ENCODE data around the gene LDHAL6B.

LDHAL6B gene

GRCh38 chr15:59255680-59256336, 49.2 kb downstream of the LDHAL6B start:
- DNase-seq, result peak; percentile 37

- DNase-seq, result no peak
These were observed 49.8 kb downstream of the LDHAL6B start for GRCh38 chr15:59256482-59256881.

GRCh38 chr15:59257140-59257539, 50.5 kb downstream of the LDHAL6B start:
- DNase-seq, result no peak
